Activated CD4-positive, alpha-beta memory T cell treated with anti-CD3 and anti-CD28 coated beads for 36 hours (primary cell): Measurements from ENCODE around the gene EDIL3. TPM values are rescaled to one million over a fixed set of nuclear protein-coding genes. Genes with fewer than 3 reads are reported as not detected.

Source experiments
- CTCF ChIA-PET: fragments of 350-600 bp; sonication (Branson Sonifier 250); formaldehyde crosslinking; loops from one replicate; lab custom pipeline; 2021; ENCODE audit warnings: antibody characterized with exemption, inconsistent platforms; lab: Charles Lee
- POLR2A ChIA-PET: fragments of 350-600 bp; sonication (Branson Sonifier 250); formaldehyde crosslinking; loops from one replicate; lab custom pipeline; 2021; ENCODE audit warnings: antibody characterized with exemption; lab: Charles Lee
- DNase-seq: peaks from one replicate; pipeline ENCODE4 v3.0.0-alpha.2; 2020
- H3K27ac Mint-ChIP-seq: one replicate; pipeline ENCODE4 v1.8.0; 2021; ENCODE audit warnings: mixed read lengths
- H3K27me3 Mint-ChIP-seq: one replicate; pipeline ENCODE4 v1.8.0; 2021; ENCODE audit warnings: mixed read lengths
- H3K36me3 Mint-ChIP-seq: one replicate; pipeline ENCODE4 v1.8.0; 2021; ENCODE audit warnings: mixed read lengths
- H3K4me1 Mint-ChIP-seq: one replicate; pipeline ENCODE4 v1.8.0; 2021; ENCODE audit warnings: low read depth, mixed read lengths
- H3K4me3 Mint-ChIP-seq: one replicate; pipeline ENCODE4 v1.8.0; 2021; ENCODE audit warnings: mild to moderate bottlenecking, mixed read lengths
- H3K9me3 Mint-ChIP-seq: one replicate; pipeline ENCODE4 v1.8.0; 2021; ENCODE audit warnings: mixed read lengths
- intact Hi-C: fragments of 100-400 bp; cut with micrococcal nuclease; formaldehyde crosslinking; loops from one replicate; pipeline ENCODE4 v1.15.1; 2023
- total RNA-seq, 2 experiments: library from RNA; stranded (reverse); gene quantifications; one replicate each; pipeline ENCODE4 v1.2.3, GENCODE V29; 2021

EDIL3 gene
- total RNA-seq, 2 experiments from 2014 or later, result not detected

DNA sequence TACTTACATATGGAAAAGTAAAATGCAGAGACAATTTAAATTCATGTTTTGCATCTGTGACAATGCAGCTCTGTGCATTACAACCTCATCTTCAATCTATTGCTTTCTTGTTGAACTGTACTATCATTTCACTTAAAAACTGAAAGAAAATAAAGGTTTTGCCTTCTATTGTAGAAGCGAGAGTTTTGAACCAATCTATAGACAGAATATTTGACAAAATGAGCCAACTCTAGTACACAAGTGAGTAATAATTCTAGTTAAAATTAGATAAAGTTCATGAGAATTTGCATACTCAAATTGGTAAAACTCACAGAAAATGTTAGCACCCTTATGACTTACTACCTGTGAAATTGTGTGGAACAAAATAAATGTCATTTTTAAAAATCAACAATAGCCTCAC is 123.7 kb downstream of the EDIL3 start:
- H3K9me3 Mint-ChIP-seq, result peaks cover 2% of the 10 kb centered on the region
- H3K4me3 Mint-ChIP-seq, result no peak overlapping the region
- POLR2A ChIA-PET, result no interaction called here
- H3K27ac Mint-ChIP-seq, result no peak overlapping the region
- DNase-seq, result no peak
- H3K4me1 Mint-ChIP-seq, result no peaks in the 10 kb centered on the region
- CTCF ChIA-PET, result no interaction called here
- no peaks in the 10 kb centered on the region for H3K36me3 Mint-ChIP-seq
- H3K27me3 Mint-ChIP-seq, result no peaks in the 10 kb centered on the region
- intact Hi-C loops, result no loop called here

DNA sequence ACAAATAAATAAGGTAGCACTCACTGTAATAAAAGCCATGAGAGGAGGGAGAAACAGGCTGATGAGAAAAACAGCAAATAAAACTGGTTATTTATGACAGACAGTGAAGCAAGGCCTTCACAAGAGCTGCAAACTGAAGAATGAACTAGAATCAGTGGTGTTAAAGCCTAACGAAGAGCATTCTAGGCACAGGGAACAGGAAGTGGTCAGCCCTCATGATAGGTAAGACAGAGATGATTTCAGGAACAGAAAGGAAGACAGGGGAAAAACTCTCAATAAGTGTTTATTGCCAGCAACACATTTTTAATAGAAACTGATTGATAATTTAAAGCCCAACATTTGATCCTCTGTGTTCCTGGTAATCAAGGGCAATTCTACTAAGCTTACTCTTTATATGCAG is 124.5 kb downstream of the EDIL3 start:
- H3K27me3 Mint-ChIP-seq, result no peaks in the 10 kb centered on the region
- DNase-seq, result no peak
- H3K9me3 Mint-ChIP-seq, result peaks cover 2% of the 10 kb centered on the region
- no peaks in the 10 kb centered on the region for H3K4me1 Mint-ChIP-seq
- no peaks in the 10 kb centered on the region for H3K36me3 Mint-ChIP-seq
- no peak overlapping the region for H3K4me3 Mint-ChIP-seq
- ChIA-PET CTCF (no interaction called here), POLR2A (no interaction called here)
- intact Hi-C loops, result no loop called here
- no peak overlapping the region for H3K27ac Mint-ChIP-seq

DNA sequence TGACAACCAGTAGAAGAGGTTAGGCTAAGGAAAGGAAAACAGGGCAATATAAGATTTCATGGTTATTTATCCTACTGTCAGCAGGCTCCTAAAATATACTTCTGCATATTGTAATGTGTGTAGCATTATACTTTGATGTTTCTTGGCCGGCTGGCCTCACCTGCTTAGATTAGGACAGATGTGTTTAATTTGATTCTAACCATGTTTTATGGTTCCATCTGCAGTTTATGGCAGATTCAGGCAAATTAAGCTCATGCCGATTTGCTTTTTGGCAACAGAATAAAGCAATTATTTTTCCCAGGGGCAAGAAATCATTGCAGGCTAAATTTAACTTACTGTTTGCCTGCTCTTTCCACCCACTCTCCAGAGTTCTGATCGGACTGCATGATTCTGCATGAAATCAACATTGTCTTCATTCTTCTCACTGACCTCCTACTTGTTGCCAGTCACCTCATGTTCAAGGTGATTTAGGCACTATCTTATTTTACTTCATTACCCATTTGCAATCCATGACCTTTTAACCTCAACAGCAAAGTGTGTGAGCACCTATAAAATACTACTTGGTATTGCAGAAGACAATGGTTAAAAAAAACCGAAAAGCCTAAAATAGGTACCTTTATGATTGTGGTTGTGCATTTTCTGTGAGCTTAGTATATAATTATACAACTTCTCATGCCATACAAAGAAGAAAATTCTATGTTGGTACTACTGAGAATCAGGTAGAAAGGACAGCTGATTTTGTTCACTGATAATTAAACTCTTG is 125.2 kb downstream of the EDIL3 start:
- Mint-ChIP-seq H3K4me3 (no peak overlapping the region), H3K36me3 (no peaks in the 10 kb centered on the region), H3K4me1 (no peaks in the 10 kb centered on the region), H3K27ac (no peak overlapping the region), H3K27me3 (no peaks in the 10 kb centered on the region), H3K9me3 (peaks cover 2% of the 10 kb centered on the region)
- DNase-seq, result no peak
- ChIA-PET CTCF (no interaction called here), POLR2A (no interaction called here)
- intact Hi-C loops, result loop anchor here (5.0 kb wide), 1 partner anchor 542 kb away; no protein-coding TSS in a partner anchor

DNA sequence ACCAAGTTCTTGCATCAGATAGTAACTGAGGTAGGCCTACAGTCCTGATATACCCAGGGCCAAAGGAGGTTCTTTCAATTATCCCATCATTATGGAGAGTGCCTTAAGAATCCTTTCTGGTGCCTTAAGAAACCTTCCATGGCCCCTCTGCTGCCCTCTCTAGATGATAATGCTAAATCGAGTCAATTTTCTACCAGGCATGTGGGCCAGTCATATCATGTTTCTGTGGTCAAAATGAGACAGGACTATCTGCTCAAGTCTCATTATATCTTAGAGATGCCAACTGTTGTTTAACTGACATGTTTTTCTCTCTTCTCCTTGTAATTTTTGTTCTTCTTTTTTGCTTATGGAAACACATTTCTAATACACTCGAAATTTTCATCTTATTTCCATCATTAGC is 127.6 kb downstream of the EDIL3 start:
- intact Hi-C loops, result loop anchor here (5.0 kb wide), 1 partner anchor 540 kb away; no protein-coding TSS in a partner anchor
- ChIA-PET POLR2A (no interaction called here), CTCF (no interaction called here)

DNA sequence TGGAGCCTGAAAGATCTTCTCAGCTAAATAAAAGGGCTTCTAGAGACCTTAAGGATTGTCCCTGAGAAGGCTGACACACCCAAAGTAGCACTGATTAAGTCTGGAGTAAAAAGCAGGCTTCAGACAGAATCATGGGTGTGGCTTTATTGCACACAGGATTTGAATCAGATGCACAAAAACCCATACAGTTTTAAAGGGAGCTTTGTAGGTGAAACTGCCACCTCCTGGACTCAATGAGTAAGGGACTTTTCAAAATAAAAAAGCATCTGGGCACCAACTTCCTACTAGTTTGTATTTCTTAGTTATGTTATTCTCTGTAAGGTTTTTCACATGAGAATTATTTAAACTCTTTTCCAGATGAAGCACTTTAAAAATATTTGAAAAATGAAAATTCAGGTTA is 129.4 kb downstream of the EDIL3 start:
- intact Hi-C loops, result loop anchor here (5.0 kb wide), 1 partner anchor 538 kb away; no protein-coding TSS in a partner anchor
- Mint-ChIP-seq H3K27me3 (no peaks in the 10 kb centered on the region), H3K9me3 (no peaks in the 10 kb centered on the region), H3K4me3 (no peak overlapping the region), H3K27ac (no peak overlapping the region), H3K36me3 (no peaks in the 10 kb centered on the region), H3K4me1 (no peaks in the 10 kb centered on the region)
- ChIA-PET POLR2A (no interaction called here), CTCF (no interaction called here)
- DNase-seq, result no peak

More for the DNA sequence above, 127.6 kb downstream of the EDIL3 start:
- Mint-ChIP-seq H3K36me3 (no peaks in the 10 kb centered on the region), H3K4me3 (no peak overlapping the region), H3K9me3 (no peaks in the 10 kb centered on the region), H3K4me1 (no peaks in the 10 kb centered on the region), H3K27me3 (no peaks in the 10 kb centered on the region), H3K27ac (no peak overlapping the region)
- no peak for DNase-seq

DNA sequence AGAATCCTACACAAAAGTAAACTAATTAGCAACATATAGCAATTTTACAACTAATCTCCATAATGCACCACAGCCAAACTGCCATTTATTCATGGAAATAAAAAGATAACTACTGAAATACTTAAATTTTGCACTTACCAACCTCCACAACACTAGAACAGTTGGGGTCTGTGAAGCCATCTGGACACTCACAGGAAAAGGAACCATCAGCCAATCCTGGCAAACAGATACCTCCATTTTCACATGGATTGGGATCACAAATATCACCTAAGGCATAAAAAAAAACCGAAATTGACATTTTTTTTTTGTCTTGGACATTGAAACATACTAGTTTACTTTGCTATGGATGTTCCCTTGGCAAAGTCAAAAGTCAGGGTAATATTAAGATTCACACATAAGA is 130.7 kb downstream of the EDIL3 start:
- Mint-ChIP-seq H3K27ac (no peak overlapping the region), H3K4me1 (no peaks in the 10 kb centered on the region), H3K36me3 (no peaks in the 10 kb centered on the region), H3K27me3 (no peaks in the 10 kb centered on the region), H3K9me3 (no peaks in the 10 kb centered on the region), H3K4me3 (no peak overlapping the region)
- ChIA-PET POLR2A (no interaction called here), CTCF (no interaction called here)
- intact Hi-C loops, result no loop called here
- DNase-seq, result no peak

DNA sequence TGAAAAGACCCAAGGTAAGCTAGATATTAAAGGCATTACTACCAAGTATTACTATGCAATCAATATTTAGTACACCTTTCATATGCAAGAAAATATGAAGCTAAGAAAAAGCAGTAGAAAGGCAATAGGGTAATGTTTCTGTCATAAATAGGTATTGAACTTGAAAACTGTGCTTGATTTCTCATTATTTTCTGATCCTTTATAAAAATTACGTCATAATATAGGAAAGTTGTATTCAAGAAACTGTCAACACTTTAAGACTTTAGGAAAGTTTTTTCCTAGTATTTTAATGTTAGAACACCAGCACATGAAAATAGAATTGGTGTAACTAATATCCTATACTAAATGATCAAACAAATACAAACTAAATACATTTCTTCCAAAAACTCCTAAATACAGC is 133.2 kb downstream of the EDIL3 start:
- DNase-seq, result no peak
- H3K27ac Mint-ChIP-seq, result no peak overlapping the region
- CTCF ChIA-PET, result no interaction called here
- no peaks in the 10 kb centered on the region for H3K4me1 Mint-ChIP-seq
- no peak overlapping the region for H3K4me3 Mint-ChIP-seq
- H3K9me3 Mint-ChIP-seq, result no peaks in the 10 kb centered on the region
- intact Hi-C loops, result no loop called here
- no peaks in the 10 kb centered on the region for H3K36me3 Mint-ChIP-seq
- POLR2A ChIA-PET, result no interaction called here
- H3K27me3 Mint-ChIP-seq, result no peaks in the 10 kb centered on the region

DNA sequence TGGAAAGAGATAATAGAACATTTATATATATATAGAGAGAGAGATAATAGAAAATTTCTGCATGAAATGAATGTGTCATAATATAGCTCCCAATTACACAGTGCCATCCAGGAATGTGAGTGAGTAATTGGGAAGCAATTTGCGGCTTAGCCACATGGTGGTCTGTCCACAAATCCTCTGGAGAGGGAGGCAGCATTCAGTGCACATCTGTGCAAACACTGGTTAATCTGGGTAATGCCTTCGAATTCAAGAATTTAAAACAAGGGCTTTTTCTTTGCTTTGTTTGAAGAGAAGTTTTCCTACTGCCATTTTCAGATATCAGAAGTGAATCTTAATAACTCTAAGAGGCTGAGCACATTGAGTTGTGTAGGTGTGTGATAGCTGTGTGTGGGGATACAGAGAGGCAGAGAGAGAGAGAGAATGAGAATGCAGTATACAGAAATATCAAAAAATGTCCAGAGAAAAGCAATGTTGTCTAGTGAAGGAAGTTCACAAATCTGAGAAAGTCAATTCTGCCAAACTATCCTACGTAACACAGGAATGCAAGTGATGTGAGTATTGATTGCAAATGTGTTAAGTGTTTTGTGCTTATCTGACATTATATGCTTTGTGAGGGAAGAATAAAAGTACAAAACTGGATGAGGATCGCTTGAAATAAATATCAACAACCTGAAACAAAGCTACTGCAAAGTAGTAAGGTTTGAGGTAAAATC is 134.6 kb downstream of the EDIL3 start:
- DNase-seq, result no peak
- ChIA-PET POLR2A (no interaction called here), CTCF (no interaction called here)
- intact Hi-C loops, result no loop called here
- no peaks in the 10 kb centered on the region for H3K9me3 Mint-ChIP-seq
- H3K27me3 Mint-ChIP-seq, result no peaks in the 10 kb centered on the region
- no peak overlapping the region for H3K4me3 Mint-ChIP-seq
- H3K4me1 Mint-ChIP-seq, result no peaks in the 10 kb centered on the region
- H3K36me3 Mint-ChIP-seq, result no peaks in the 10 kb centered on the region
- H3K27ac Mint-ChIP-seq, result no peak overlapping the region

DNA sequence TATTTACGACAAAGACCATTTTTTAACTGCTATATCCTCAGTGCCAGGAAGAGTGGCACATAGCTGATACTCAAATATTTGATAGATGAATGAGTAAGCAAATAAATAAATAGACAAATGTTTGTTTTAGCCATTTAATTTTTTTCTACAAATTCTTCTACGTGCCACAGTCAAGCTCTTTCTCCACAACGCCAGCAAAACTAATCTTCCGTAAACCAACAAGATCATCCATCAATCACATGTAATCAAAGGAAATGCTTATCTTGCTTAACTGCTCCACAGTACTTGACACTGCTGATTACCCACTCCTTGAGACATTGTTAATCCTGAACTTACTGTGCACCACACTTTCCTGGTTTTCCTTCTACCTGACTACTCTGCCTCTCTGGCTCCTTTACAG is 136.7 kb downstream of the EDIL3 start:
- DNase-seq, result no peak
- Mint-ChIP-seq H3K36me3 (no peaks in the 10 kb centered on the region), H3K4me3 (no peak overlapping the region), H3K9me3 (no peaks in the 10 kb centered on the region), H3K27me3 (no peaks in the 10 kb centered on the region), H3K4me1 (no peaks in the 10 kb centered on the region), H3K27ac (no peak overlapping the region)
- intact Hi-C loops, result no loop called here
- ChIA-PET POLR2A (no interaction called here), CTCF (no interaction called here)

DNA sequence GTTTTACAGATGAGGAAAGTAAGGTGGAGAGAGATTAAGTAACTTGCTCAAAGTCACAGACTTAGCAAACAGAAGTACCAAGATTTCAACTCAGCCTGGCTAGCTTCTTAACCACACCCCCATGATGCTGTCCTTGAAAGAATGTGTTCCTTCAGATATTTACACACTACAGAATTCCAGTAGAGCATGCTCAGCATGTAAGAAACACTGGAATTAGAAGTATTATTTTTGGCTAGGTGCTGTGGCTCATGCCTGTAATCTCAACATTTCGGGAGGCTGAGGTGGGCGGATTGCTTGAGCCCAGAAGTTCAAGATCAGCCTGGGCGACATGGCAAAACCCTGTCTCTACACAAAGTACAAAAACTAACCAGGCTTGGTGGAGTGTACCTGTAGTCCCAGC is 142.4 kb downstream of the EDIL3 start:
- no peak for DNase-seq
- CTCF ChIA-PET, result no interaction called here
- H3K4me3 Mint-ChIP-seq, result no peak overlapping the region
- H3K4me1 Mint-ChIP-seq, result no peaks in the 10 kb centered on the region
- POLR2A ChIA-PET, result no interaction called here
- H3K27me3 Mint-ChIP-seq, result no peaks in the 10 kb centered on the region
- H3K9me3 Mint-ChIP-seq, result no peaks in the 10 kb centered on the region
- H3K27ac Mint-ChIP-seq, result no peak overlapping the region
- intact Hi-C loops, result no loop called here
- no peaks in the 10 kb centered on the region for H3K36me3 Mint-ChIP-seq

DNA sequence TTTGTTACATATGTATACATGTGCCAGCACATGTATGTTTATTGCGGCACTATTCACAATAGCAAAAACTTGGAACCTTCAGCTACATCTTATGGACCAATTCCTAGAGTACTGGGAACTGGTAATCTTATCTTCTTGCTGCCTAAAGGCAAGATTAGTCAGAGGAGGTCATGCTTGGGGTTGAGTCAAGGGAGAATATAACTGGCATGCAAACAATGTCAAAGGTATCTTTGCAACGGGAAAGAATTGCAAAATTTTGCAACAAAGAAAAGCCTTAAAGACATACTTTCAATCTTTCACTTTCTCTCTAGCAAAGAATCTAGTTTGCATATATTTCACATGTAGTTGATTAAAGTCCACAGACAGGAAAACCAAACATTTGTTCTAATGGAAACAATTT is 145.2 kb downstream of the EDIL3 start:
- H3K9me3 Mint-ChIP-seq, result no peaks in the 10 kb centered on the region
- ChIA-PET CTCF (no interaction called here), POLR2A (no interaction called here)
- H3K36me3 Mint-ChIP-seq, result no peaks in the 10 kb centered on the region
- no peak for DNase-seq
- peaks cover 1% of the 10 kb centered on the region for H3K27me3 Mint-ChIP-seq
- no peak overlapping the region for H3K4me3 Mint-ChIP-seq
- H3K27ac Mint-ChIP-seq, result no peak overlapping the region
- H3K4me1 Mint-ChIP-seq, result no peaks in the 10 kb centered on the region
- intact Hi-C loops, result no loop called here

DNA sequence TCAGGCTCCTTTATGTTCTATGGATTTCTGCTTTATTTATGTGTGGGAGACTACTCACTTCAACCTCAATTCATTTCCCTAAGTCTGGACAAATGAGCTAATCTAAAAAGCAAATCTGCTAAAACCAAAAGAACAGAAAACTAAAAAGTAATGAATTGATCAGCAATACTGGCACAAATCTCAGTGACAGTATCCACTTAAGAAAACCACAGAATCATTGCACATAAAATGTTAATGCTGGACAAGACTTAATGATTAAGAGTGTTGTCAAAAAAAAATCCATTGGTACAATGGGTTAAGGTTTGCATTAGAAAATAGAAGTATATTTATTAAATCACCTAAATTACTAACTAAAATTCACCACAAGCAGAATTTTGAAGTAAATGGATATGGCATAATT is 147.6 kb downstream of the EDIL3 start:
- CTCF ChIA-PET, result no interaction called here
- Mint-ChIP-seq H3K27me3 (peaks cover 1% of the 10 kb centered on the region), H3K4me3 (no peak overlapping the region), H3K9me3 (peaks cover 2% of the 10 kb centered on the region), H3K36me3 (no peaks in the 10 kb centered on the region), H3K27ac (no peak overlapping the region), H3K4me1 (no peaks in the 10 kb centered on the region)
- intact Hi-C loops, result no loop called here
- POLR2A ChIA-PET, result no interaction called here
- DNase-seq, result no peak

DNA sequence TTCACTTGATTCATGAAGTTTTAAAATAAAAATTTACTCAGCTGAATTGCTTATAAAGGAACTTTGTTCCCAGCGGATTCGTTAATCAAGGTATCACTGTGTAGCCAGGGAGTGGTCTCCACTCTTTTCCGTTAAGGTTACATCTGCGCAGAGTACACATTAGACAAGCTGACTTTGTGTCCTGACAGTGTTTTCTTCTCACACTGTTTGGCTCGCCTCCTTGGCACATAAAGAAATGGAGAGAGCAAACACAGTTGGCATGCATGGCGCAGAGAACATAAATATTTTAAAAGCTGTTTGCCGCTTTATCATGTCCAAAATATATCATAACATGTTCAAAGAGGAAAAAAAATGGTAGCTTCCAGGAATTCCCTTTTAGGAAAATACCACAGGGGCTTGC is 153.2 kb downstream of the EDIL3 start:
- Mint-ChIP-seq H3K9me3 (peaks cover 2% of the 10 kb centered on the region), H3K4me1 (no peaks in the 10 kb centered on the region), H3K27me3 (peaks cover 1% of the 10 kb centered on the region), H3K36me3 (no peaks in the 10 kb centered on the region), H3K4me3 (no peak overlapping the region), H3K27ac (no peak overlapping the region)
- intact Hi-C loops, result no loop called here
- no peak for DNase-seq
- ChIA-PET POLR2A (no interaction called here), CTCF (no interaction called here)
